K562 (cell line): ENCODE measurements around the gene UGT1A5. TPM values are rescaled to one million over a fixed set of nuclear protein-coding genes. Genes with fewer than 3 reads are reported as not detected.

ENCODE experiments used
- CREM ChIP-seq: IDR thresholded peaks from 2 replicates; pipeline ENCODE4 v1.6.1; 2014; ENCODE audit warnings: antibody characterized with exemption, low read depth
- EWSR1 ChIP-seq: fragments of 450-650 bp; IDR thresholded peaks from 2 replicates; pipeline ENCODE4 v1.6.1; 2018; ENCODE audit warnings: borderline replicate concordance, mild to moderate bottlenecking, low read depth, moderate library complexity; ENCODE audit not compliant: partially characterized antibody
- KDM4B ChIP-seq, 2 experiments: fragments of 450-650 bp in 1 of 2; sonication (generic) in 1 of 2; IDR thresholded peaks; 2 replicates each; pipeline ENCODE4 v1.6.1; 2016 to 2017; ENCODE audit warnings: borderline replicate concordance in 2 of 2, antibody characterized with exemption in 1 of 2, low read depth in 1 of 2, mild to moderate bottlenecking in 1 of 2
- NFYB ChIP-seq: IDR thresholded peaks from 2 replicates; pipeline ENCODE4 v1.6.1; 2011; ENCODE audit warnings: mild to moderate bottlenecking, moderate library complexity; ENCODE audit not compliant: insufficient read length; ENCODE audit errors: extremely low read depth
- NRF1 ChIP-seq, 2 experiments: fragments of 450-650 bp; IDR thresholded peaks in 1 of 2; conservative IDR thresholded peaks in 1 of 2; 2 replicates each; pipeline ENCODE4 v1.6.1; 2014; ENCODE audit warnings: mild to moderate bottlenecking in 2 of 2
- POLR2G ChIP-seq: fragments of 200-400 bp; formaldehyde crosslinking; IDR thresholded peaks from 2 replicates; pipeline ENCODE4 v1.6.1; 2017; ENCODE audit warnings: low read depth, mild to moderate bottlenecking, antibody characterized with exemption, low read length, moderate library complexity
- SMARCB1 ChIP-seq: IDR thresholded peaks from 2 replicates; pipeline ENCODE4 v1.6.1; 2011; ENCODE audit warnings: improper control_type of control experiment, low read depth; ENCODE audit not compliant: insufficient read length
- SRSF3 ChIP-seq: fragments of 200-400 bp; formaldehyde crosslinking; IDR thresholded peaks from 2 replicates; pipeline ENCODE4 v1.6.1; 2016; ENCODE audit warnings: mild to moderate bottlenecking, low read length, moderate library complexity; ENCODE audit not compliant: insufficient read depth
- TAF1 ChIP-seq: IDR thresholded peaks from 2 replicates; pipeline ENCODE4 v1.6.1; 2011; ENCODE audit warnings: mild to moderate bottlenecking, low read length, moderate library complexity; ENCODE audit not compliant: insufficient read depth, control insufficient read depth, severe bottlenecking; ENCODE audit errors: extremely low read depth
- polyA plus RNA-seq, 8 experiments: library from polyadenylated mRNA; depleted of rRNA in 4 of 8; stranded (reverse) in 5 of 8; unstranded in 3 of 8; fragments of >200 nt; fragmentation: Nextera tagmentation in 2 of 8; fragmentation: Illumina TruSeq in 1 of 8; extraction: Ambion mirVana in 2 of 8; extraction: Trizol in 1 of 8; gene quantifications; 2 replicates each; pipeline versions ENCODE4 v1.2.1 to v1.2.3, GENCODE V29; 2011 to 2014; ENCODE audit warnings: inconsistent platforms in 1 of 8, missing spikeins in 1 of 8
- total RNA-seq, 7 experiments: library from RNA; depleted of rRNA in 6 of 7; stranded (reverse); fragments of >200 nt in 6 of 7; fragmentation: Illumina TruSeq in 2 of 7; extraction: Trizol in 2 of 7; gene quantifications; 2 replicates each; pipeline versions ENCODE4 v1.2.1 to v1.2.3, GENCODE V29; 2011 to 2021; ENCODE audit warnings: low replicate concordance in 1 of 7
- TF ChIP-seq, protein P1 (sequence below): fragments of 450-650 bp; IDR thresholded peaks from 2 replicates; pipeline ENCODE4 v1.6.1; 2016; ENCODE audit warnings: mild to moderate bottlenecking, moderate library complexity
- TF ChIP-seq, protein P2 (sequence below): fragments of 450-650 bp; formaldehyde crosslinking; IDR thresholded peaks from 2 replicates; pipeline ENCODE4 v1.4.0; 2020; ENCODE audit warnings: mild to moderate bottlenecking, moderate library complexity
- TF ChIP-seq, protein P3 (sequence below): IDR thresholded peaks from 2 replicates; pipeline ENCODE4 v1.6.1; 2011; ENCODE audit not compliant: insufficient read length; ENCODE audit errors: extremely low read depth

UGT1A5 gene
- total and polyA plus RNA-seq, 9 of the 15 experiments (the other 6 are each of a cell fraction or from before 2014, with no cell fraction given): not detected

DNA sequence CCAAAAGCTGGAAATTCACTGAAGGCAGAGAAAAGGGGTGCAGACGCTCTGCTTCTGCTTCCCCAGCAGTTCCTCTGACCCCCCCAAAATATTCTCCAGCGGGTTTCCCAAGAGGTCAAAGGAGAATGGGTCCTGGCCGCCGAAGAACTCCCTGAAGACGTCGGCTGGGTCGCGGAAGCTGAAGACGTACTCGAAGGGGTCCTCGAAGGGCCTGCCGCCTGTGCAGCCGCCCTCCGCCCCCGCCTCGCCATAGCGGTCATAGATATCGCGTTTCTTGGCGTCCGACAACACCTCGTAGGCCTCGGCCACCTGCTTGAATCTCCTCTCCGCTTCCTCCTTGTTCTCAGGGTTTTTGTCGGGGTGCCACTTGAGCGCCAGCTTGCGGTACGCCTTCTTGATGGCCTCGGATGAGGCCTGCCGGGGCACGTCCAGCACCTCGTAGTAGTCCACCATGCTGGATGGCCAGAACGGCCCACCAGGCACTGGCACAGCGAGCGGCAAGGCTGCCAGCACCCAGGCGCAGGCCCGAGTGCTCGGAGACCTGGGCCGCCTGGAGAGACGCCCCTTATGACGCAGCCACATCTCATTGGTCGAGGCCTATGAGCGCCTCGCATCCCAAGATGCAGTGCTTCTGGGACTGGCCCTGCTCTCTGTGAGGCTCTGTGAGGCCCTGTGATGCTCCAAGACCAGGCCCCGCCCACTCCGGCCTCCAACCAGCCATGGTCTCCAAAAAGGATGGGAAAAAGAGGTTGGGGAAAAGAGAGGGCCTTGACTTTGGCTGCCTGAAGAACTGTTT is 31.0 kb downstream of the UGT1A5 start (continued):
- TF ChIP-seq, protein P1, sequence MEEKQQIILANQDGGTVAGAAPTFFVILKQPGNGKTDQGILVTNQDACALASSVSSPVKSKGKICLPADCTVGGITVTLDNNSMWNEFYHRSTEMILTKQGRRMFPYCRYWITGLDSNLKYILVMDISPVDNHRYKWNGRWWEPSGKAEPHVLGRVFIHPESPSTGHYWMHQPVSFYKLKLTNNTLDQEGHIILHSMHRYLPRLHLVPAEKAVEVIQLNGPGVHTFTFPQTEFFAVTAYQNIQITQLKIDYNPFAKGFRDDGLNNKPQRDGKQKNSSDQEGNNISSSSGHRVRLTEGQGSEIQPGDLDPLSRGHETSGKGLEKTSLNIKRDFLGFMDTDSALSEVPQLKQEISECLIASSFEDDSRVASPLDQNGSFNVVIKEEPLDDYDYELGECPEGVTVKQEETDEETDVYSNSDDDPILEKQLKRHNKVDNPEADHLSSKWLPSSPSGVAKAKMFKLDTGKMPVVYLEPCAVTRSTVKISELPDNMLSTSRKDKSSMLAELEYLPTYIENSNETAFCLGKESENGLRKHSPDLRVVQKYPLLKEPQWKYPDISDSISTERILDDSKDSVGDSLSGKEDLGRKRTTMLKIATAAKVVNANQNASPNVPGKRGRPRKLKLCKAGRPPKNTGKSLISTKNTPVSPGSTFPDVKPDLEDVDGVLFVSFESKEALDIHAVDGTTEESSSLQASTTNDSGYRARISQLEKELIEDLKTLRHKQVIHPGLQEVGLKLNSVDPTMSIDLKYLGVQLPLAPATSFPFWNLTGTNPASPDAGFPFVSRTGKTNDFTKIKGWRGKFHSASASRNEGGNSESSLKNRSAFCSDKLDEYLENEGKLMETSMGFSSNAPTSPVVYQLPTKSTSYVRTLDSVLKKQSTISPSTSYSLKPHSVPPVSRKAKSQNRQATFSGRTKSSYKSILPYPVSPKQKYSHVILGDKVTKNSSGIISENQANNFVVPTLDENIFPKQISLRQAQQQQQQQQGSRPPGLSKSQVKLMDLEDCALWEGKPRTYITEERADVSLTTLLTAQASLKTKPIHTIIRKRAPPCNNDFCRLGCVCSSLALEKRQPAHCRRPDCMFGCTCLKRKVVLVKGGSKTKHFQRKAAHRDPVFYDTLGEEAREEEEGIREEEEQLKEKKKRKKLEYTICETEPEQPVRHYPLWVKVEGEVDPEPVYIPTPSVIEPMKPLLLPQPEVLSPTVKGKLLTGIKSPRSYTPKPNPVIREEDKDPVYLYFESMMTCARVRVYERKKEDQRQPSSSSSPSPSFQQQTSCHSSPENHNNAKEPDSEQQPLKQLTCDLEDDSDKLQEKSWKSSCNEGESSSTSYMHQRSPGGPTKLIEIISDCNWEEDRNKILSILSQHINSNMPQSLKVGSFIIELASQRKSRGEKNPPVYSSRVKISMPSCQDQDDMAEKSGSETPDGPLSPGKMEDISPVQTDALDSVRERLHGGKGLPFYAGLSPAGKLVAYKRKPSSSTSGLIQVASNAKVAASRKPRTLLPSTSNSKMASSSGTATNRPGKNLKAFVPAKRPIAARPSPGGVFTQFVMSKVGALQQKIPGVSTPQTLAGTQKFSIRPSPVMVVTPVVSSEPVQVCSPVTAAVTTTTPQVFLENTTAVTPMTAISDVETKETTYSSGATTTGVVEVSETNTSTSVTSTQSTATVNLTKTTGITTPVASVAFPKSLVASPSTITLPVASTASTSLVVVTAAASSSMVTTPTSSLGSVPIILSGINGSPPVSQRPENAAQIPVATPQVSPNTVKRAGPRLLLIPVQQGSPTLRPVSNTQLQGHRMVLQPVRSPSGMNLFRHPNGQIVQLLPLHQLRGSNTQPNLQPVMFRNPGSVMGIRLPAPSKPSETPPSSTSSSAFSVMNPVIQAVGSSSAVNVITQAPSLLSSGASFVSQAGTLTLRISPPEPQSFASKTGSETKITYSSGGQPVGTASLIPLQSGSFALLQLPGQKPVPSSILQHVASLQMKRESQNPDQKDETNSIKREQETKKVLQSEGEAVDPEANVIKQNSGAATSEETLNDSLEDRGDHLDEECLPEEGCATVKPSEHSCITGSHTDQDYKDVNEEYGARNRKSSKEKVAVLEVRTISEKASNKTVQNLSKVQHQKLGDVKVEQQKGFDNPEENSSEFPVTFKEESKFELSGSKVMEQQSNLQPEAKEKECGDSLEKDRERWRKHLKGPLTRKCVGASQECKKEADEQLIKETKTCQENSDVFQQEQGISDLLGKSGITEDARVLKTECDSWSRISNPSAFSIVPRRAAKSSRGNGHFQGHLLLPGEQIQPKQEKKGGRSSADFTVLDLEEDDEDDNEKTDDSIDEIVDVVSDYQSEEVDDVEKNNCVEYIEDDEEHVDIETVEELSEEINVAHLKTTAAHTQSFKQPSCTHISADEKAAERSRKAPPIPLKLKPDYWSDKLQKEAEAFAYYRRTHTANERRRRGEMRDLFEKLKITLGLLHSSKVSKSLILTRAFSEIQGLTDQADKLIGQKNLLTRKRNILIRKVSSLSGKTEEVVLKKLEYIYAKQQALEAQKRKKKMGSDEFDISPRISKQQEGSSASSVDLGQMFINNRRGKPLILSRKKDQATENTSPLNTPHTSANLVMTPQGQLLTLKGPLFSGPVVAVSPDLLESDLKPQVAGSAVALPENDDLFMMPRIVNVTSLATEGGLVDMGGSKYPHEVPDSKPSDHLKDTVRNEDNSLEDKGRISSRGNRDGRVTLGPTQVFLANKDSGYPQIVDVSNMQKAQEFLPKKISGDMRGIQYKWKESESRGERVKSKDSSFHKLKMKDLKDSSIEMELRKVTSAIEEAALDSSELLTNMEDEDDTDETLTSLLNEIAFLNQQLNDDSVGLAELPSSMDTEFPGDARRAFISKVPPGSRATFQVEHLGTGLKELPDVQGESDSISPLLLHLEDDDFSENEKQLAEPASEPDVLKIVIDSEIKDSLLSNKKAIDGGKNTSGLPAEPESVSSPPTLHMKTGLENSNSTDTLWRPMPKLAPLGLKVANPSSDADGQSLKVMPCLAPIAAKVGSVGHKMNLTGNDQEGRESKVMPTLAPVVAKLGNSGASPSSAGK: peak; percentile 48
- TF ChIP-seq KDM4B (IDR thresholded peaks at IDR 0.05; ENCODE audit: borderline replicate concordance in 2 of 2, low read depth in 1 of 2) (no peak), POLR2G (peak; percentile 42; the same call in 1 of the 2 replicates), EWSR1 (no peak), CREM (0 out of 2 replicates have a peak, but pooled peaks have one; percentile 10), SMARCB1 (no peak), NRF1 (conservative IDR thresholded peaks at IDR 0.05 in 1 of 2, IDR thresholded peaks at IDR 0.05 in 1 of 2) (peak; percentile 14 to 28; a peak in 1 of 4 replicates), TAF1 (no peak), SRSF3 (no peak), NFYB (peak; percentile 10)
- TF ChIP-seq, protein P2, sequence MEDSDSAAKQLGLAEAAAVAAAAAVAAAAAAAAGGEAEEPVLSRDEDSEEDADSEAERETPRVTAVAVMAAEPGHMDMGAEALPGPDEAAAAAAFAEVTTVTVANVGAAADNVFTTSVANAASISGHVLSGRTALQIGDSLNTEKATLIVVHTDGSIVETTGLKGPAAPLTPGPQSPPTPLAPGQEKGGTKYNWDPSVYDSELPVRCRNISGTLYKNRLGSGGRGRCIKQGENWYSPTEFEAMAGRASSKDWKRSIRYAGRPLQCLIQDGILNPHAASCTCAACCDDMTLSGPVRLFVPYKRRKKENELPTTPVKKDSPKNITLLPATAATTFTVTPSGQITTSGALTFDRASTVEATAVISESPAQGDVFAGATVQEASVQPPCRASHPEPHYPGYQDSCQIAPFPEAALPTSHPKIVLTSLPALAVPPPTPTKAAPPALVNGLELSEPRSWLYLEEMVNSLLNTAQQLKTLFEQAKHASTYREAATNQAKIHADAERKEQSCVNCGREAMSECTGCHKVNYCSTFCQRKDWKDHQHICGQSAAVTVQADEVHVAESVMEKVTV: no peak
- TF ChIP-seq, protein P3, sequence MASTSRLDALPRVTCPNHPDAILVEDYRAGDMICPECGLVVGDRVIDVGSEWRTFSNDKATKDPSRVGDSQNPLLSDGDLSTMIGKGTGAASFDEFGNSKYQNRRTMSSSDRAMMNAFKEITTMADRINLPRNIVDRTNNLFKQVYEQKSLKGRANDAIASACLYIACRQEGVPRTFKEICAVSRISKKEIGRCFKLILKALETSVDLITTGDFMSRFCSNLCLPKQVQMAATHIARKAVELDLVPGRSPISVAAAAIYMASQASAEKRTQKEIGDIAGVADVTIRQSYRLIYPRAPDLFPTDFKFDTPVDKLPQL: no peak
